Heart right ventricle (tissue), 16 donors: ENCODE data around the gene HPS1. TPM values are rescaled to one million over a fixed set of nuclear protein-coding genes. Genes with fewer than 3 reads are reported as not detected.

Source experiments
- ATAC-seq, 8 donors: fragments of 200-7000 bp; cut with Tn5 transposase; one replicate each; pipeline ENCODE4 v1.9.1; 2020; ENCODE audit warnings: mild to moderate bottlenecking in 8 of 8, moderate library complexity in 8 of 8, moderate number of reproducible peaks in 1 of 8
- DNase-seq, 2 donors: peaks; one replicate each; pipeline ENCODE4 v3.0.0-alpha.2; 2020
- H3K27ac ChIP-seq, 10 donors: fragments of 200-600 bp; sonication (generic) in 2 of 10; one replicate each; pipeline versions ENCODE4 v1.5.0 to v1.8.0; 2020 to 2022; ENCODE audit warnings: mild to moderate bottlenecking in 3 of 10
- H3K27me3 ChIP-seq, 7 donors: fragments of 200-600 bp; one replicate each; pipeline ENCODE4 v1.8.0; 2021 to 2022; ENCODE audit warnings: mild to moderate bottlenecking in 2 of 7
- H3K36me3 ChIP-seq, 9 donors: fragments of 200-600 bp; sonication (generic) in 1 of 9; one replicate each; pipeline versions ENCODE4 v1.5.0 to v1.8.0; 2020 to 2022; ENCODE audit warnings: mild to moderate bottlenecking in 2 of 9
- H3K4me1 ChIP-seq, 9 donors: fragments of 200-600 bp; sonication (generic) in 1 of 9; one replicate each; pipeline versions ENCODE4 v1.5.0 to v1.8.0; 2020 to 2022; ENCODE audit warnings: mild to moderate bottlenecking in 4 of 9
- H3K4me3 ChIP-seq, 10 donors: fragments of 200-600 bp; sonication (generic) in 2 of 10; one replicate each; pipeline versions ENCODE4 v1.5.0 to v1.8.0; 2020 to 2022; ENCODE audit warnings: mild to moderate bottlenecking in 7 of 10, moderate library complexity in 2 of 10
- H3K9me3 ChIP-seq, 11 donors: fragments of 200-600 bp in 10 of 11; sonication (generic) in 2 of 11; one replicate each; pipeline versions ENCODE4 v1.5.0 to v1.8.0; 2013 to 2022; ENCODE audit warnings: mild to moderate bottlenecking in 2 of 11, control low read depth in 1 of 11, moderate library complexity in 1 of 11
- WGBS, 2 donors: extraction: QIAGEN DNeasy Blood & Tissue Kit; methylation state at CpG; one replicate each; pipeline ENCODE4 v1.1.7; 2013; ENCODE audit warnings: inconsistent platforms in 1 of 2; 5-methylcytosine and 5-hydroxymethylcytosine counted together
- intact Hi-C, 10 donors: fragments of 100-400 bp; cut with DNase I; formaldehyde crosslinking; loops; one replicate each; pipeline versions ENCODE4 v1.11.1 to v1.14.2; 2022
- polyA plus RNA-seq, 2 donors: library from polyadenylated mRNA; stranded (reverse); fragments of 200-250 nt; gene quantifications; one replicate each; pipeline ENCODE4 v1.2.3, GENCODE V29; 2013
- total RNA-seq, 10 donors: library from RNA; stranded (reverse); fragmentation: NEBNext Ultra II Directional in 3 of 10; extraction: Animal tissue kit (Norgen Biotek cat#: 25700) in 3 of 10; gene quantifications; one replicate each; pipeline versions ENCODE4 v1.2.1 to v1.2.4, GENCODE V29; 2021 to 2023
- TF ChIP-seq, protein P1 (sequence below), 9 donors: fragments of 200-600 bp; sonication (generic) in 2 of 9; IDR thresholded peaks; one replicate each; pipeline versions ENCODE4 v1.5.0 to v1.8.0; 2021 to 2022; ENCODE audit warnings: antibody characterized with exemption in 9 of 9, mild to moderate bottlenecking in 5 of 9, moderate library complexity in 1 of 9
- donor health status: Arrhythmogenic right ventricular cardiomyopathy.
- donor health status: ischemic (EF 13 %, LVEDD 7.1; RV severe dilation, severe dysfunction).
- donor health status: healthy with polysubstance abuse.
- donor health status: DM: no; HTN: yes; CAD: no.
- donor health status: DM: no; HTN: no; CAD: no.
- donor health status: ischemic (EF 25% LVEDD 6.9; RV normal size, moderate dysfunction).
- donor health status: ischemic (EF 25% LVEDD 5.7; RV mildly dilated, moderate dysfunction).
- donor health status: healthy.
- donor health status: DM: yes; HTN: yes; CAD: no.
- donor health status: Ischemic cardiomyopathy.
- donor health status: ischemic (EF 35%, LVEDD 5.7; RV mildly dilated, moderate dysfunction).
- donor health status: nonischemic (EF 11% LVEDD 7.7; RV severe dilation, severe dysfunction).
- donor health status: DM: yes; HTN: yes; CAD: no.
- donor health status: PGD.
- donor health status: ischemic (EF 29% LVEDD 5.4; RV normal size, mild dysfunction).
- donor health status: nonischemic (EF 23%, LVEDD 6.1; RV moderate dilation, normal function).

The HPS1 gene
- total and polyA plus RNA-seq, 12 donors = 21.2 to 54.3 (median 33.4) TPM

DNA sequence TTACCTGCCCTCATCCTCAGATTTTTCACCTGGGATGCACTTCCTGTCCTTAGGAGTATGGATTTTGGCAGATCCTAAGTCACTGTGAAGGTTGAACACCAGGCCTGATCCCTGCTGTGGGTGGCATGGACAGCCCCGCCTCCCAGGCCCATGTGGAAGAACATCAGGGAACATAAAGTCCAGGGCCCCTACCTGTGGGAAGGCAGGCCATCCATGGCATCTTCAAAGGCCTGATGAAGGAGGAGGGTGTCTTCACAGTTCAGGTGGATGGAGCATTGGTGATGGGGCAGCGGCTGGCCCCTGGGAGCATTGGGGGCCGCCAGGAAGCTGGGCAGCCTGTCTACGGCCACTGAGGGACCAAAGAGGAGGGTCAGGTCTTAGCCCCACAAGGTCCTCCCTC, 56.3 kb downstream of the HPS1 start:
- no peak for DNase-seq
- no peaks in the 10 kb centered on the region for H3K27me3 ChIP-seq
- WGBS, 2 donors = 99 to 100% methylated on average over 4 of the region's 4 CpGs
- H3K9me3 ChIP-seq = no peaks in the 10 kb centered on the region
- peaks cover 0 to 26% (median 0%) of the 10 kb centered on the region in 9 donors for H3K36me3 ChIP-seq
- H3K4me1 ChIP-seq = peaks cover 0 to 21% (median 7%) of the 10 kb centered on the region in 9 donors
- ATAC-seq = no peak
- peak overlapping the region in 1 of 10 donors; percentile 23 for H3K4me3 ChIP-seq
- TF ChIP-seq, protein P1, sequence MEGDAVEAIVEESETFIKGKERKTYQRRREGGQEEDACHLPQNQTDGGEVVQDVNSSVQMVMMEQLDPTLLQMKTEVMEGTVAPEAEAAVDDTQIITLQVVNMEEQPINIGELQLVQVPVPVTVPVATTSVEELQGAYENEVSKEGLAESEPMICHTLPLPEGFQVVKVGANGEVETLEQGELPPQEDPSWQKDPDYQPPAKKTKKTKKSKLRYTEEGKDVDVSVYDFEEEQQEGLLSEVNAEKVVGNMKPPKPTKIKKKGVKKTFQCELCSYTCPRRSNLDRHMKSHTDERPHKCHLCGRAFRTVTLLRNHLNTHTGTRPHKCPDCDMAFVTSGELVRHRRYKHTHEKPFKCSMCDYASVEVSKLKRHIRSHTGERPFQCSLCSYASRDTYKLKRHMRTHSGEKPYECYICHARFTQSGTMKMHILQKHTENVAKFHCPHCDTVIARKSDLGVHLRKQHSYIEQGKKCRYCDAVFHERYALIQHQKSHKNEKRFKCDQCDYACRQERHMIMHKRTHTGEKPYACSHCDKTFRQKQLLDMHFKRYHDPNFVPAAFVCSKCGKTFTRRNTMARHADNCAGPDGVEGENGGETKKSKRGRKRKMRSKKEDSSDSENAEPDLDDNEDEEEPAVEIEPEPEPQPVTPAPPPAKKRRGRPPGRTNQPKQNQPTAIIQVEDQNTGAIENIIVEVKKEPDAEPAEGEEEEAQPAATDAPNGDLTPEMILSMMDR (IDR thresholded peaks at IDR 0.05) = no peak
- peak overlapping the region in 1 of 10 donors; percentile 53 for H3K27ac ChIP-seq
- intact Hi-C loops = no loop called here

DNA sequence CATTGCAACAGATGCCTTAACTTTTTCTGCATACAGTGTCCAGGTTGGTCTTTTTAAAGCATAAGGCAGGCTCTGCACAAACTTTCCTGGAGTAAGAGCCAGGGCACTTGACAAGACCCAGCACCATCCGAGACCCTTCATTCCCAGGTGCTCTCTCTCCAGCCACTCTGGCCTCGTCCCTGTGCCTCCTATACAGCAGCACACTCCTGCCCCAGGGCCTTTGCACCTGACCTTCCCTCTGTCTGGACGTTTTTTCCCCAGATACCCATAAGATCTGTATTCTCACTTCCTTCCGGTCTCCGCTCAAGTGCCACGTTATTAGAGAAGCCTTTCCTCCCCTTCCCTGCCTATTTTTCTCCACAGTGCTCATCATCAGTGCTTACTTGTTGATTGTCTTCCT, 57.3 kb downstream of the HPS1 start:
- Histone ChIP-seq H3K4me1 (peaks cover 0 to 21% (median 7%) of the 10 kb centered on the region in 9 donors), H3K27ac (no peak overlapping the region), H3K9me3 (no peaks in the 10 kb centered on the region), H3K36me3 (peaks cover 0 to 26% (median 3%) of the 10 kb centered on the region in 9 donors), H3K4me3 (no peak overlapping the region), H3K27me3 (no peaks in the 10 kb centered on the region)
- ATAC-seq (no peak), DNase-seq (no peak)
- 89% methylated on average over 6 of the region's 6 CpGs for WGBS, 2 donors
- intact Hi-C loops = no loop called here
- TF ChIP-seq, protein P1 (IDR thresholded peaks at IDR 0.05) = no peak

DNA sequence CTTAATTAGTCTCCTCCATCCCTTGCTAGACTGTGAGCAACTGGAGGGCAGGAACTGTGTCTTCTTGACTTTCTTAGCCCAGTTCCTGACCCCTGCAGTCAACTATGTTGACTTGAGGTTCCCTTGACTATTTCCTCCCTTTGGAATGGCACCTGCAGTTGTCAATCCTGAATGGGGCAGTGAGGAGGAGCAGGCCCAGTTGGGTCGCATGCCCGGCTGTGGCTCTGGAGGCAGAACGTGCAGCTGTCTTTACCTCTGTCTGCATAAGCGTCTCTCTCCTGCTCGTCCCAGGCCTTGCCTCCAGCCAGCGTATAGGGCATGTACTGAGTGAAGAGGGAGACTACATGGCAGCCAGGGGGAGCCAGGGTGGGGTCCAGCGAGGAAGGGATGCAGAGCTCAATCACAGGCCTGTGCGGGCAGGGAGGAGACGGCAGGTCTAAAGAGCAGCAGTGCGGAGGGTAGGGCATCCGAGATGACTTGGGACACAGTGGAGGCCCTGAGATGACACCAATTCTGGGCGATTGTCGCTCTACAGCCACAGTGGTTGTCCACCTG, 58.6 kb downstream of the HPS1 start:
- 93 to 95% methylated on average over 13 of the region's 13 CpGs for WGBS, 2 donors
- Histone ChIP-seq H3K27ac (no peak overlapping the region), H3K36me3 (peaks cover 0 to 33% (median 10%) of the 10 kb centered on the region in 9 donors), H3K4me1 (peaks cover 0 to 21% (median 7%) of the 10 kb centered on the region in 9 donors), H3K9me3 (no peaks in the 10 kb centered on the region), H3K27me3 (no peaks in the 10 kb centered on the region), H3K4me3 (no peak overlapping the region)
- DNase-seq (no peak), ATAC-seq (no peak)
- TF ChIP-seq, protein P1 (IDR thresholded peaks at IDR 0.05) = no peak
- intact Hi-C loops = no loop called here

- ATAC-seq (peak in 1 of 8 donors; percentile 7), DNase-seq (no peak)
- TF ChIP-seq, protein P1 (IDR thresholded peaks at IDR 0.05) = no peak
- Histone ChIP-seq H3K27me3 (no peaks in the 10 kb centered on the region), H3K4me1 (no peaks in the 10 kb centered on the region), H3K9me3 (no peaks in the 10 kb centered on the region), H3K27ac (no peak overlapping the region), H3K4me3 (no peak overlapping the region), H3K36me3 (peaks cover 0 to 49% (median 10%) of the 10 kb centered on the region in 9 donors)
- WGBS, 2 donors = 93 to 98% methylated on average over 9 of the region's 9 CpGs
- intact Hi-C loops = no loop called here
These were observed 62.1 kb downstream of the HPS1 start for GRCh38 chr10:98384531-98385133.
